Midbrain (tissue), 1 donor: ENCODE results near the gene MEF2C.
A peak's percentile ranks its signal among the peaks of the same experiment; 100 is the strongest.

Source experiments
- DNase-seq: peaks from one replicate; lab custom pipeline; 2025; lab: John Stamatoyannopoulos, UW

Gene MEF2C

DNA sequence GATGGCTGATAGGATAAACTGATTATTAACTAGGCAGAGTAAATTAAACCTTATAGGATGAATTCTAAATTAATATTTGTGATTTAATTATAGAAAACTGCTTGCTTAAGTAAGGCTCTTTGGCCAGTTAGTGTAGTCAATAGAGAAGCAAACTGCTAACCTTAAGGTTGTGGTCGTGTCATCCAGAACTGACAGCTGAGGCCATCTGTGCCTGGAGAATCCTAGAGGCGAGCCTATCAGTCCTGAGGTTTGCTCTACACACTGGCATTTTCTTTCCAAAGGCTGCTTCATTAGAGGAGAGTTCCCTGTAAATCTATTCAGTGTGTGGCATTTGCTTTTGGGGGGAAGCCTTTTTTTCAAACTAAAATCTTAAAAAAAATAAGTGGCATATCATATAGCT is 169.2 kb downstream of the MEF2C start:
- no peak for DNase-seq

DNA sequence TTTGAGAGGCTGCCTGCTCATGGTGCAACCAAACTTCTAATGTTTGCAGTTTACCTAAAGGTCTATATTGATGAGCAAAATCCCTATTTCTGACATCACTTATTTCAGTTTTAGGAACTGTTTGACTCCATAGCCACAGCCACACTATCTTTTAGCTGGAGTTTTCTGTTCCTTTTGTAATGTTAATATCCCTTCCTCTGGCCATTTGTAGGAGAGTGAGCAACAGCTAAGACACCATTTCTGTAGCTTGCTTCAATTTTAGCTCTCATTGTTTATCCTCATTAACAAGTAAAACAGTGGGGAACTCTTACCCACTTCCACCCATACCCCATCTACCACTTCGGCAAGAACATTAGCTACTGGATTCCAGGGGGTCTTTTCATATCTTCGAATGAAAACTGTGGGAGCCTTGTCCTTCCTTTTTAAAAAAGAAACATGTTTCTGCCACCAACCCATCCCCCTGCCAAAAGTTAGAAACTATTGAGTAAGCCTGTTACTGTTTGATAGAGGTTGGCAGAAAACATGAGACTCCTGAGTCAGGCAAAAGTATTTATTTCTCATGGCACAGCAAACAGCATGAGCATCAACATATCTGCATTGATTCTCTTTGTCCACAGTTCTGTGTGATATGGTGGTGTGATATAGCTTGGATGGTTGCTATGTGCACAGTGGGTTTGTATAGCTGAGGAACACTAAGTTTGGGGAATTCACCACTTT is 174.1 kb downstream of the MEF2C start:
- DNase-seq, result no peak

DNA sequence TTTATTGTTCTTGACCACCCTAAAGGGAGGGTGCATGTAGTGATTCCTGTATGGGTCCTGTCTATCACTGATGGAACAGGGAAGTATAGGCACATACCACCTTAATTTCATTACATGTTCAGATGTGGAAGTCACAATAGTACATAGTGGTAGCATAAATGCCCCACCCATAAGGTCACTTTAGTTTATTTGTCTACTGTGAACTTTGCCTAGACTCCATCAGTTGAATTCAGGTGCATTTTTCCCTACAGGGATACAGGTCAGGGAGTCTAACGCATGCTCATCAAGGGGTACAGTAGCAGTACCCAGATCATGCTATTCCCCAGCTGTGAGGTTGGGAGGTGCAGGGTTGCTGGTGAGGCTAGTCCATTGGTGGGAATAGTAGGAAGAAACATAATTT is 175.0 kb downstream of the MEF2C start:
- no peak for DNase-seq

DNA sequence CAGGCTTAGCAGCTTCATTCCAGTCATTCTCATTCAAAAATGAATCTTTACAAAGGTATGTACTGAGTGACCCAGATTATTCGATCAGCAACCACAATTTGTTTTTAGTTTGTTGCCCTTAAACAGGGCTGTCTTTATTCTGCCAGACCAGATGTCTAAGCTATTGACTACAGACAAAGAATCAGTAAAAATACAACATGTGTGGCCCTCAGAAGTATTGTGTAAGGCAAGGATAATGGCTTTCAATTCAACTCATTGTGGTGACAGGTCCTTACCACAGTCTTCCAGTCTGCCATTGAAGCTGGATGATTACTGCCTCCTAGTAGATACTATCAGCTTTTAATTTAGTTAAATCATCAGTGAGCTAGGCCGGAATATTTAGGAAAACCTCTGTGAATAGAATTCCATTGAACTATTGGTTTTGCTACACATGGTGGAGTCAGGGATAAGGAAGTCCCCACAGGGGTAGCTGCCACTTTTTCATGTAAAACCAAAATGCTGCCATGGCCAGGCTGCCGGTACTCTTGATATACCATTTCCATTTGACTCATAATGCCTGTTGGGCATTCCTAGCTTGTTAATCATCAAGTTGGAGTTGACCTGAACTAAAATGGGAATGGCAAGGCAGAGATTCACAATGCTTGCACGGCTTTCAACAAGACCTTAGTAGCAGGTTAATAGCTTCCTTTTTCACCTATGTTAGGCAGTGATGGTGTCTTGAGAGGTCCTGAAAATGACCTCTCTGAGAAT is 175.6 kb downstream of the MEF2C start:
- DNase-seq, result no peak

DNA sequence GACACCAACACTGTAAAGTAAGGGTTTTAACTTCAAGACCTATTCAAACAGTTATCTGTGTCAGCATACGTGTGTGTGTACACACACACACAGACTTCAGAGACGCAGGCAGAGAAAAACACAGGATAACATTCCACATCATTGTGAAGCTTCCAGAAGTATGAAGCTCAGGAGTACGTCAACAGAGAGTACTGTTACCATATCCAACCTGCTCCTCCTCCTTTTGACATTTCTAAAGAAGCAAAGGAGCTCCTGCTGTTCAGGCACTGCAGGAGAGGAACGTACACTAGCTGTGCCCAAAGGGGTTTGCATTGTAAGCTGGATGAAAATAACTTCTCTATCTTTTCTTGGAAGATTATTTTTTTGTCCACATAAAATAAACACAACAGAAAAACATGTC is 180.7 kb downstream of the MEF2C start:
- DNase-seq, result no peak

DNA sequence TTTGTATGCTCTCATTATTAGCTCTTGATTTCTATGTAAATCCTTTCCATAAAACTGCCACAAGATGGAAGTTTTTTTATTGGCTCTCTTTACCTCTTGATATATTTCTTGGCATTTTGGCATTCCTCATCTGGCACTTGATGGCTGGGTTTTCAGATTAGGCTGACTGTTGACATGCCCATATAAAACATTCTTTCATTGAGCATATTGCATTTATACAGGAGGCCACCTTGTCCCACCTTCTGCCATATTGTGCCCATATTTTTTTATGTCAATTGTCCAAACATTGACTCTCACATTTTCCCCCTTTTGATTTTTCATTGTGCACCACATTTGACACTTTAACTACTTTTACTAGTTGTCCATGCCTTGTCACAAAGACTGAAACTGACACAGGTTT is 182.9 kb downstream of the MEF2C start:
- no peak for DNase-seq

DNA sequence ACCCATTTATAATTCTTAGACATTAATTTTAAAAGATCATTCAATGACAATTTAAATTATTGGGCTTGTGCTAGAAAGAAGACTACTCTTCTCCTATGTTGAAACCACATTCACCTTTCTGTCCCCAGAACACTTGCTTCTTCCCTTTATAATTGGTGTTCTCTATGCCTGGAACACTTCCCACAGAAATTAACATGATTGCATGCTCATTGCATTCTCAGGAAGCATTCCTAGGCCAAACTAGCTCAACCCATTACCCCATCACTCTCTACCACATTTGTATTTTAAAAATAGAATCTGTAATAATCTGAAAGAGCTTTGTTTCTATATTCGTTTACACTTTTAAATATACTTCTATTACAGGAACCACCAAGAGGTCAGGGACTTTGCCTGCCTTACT is 184.7 kb downstream of the MEF2C start:
- no peak for DNase-seq

DNA sequence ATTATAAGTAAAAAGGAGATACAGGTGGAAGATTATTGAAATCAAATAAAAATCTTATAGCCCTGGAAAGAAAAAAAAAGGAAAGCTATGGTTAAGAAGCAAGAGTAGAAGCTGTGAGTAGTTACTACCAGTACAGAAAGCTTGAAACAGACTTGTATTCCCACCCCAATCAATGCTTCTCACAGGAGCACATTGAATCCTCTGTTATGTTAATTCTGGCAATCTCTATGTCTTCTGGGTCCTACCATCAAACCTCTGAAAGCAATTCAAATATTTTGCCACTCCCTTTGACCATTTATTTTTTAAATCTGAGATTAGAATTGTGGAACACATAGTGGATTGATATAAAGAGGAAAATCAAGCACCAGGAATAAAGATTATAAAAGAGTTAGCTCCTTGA is 186.5 kb downstream of the MEF2C start:
- no peak for DNase-seq

DNA sequence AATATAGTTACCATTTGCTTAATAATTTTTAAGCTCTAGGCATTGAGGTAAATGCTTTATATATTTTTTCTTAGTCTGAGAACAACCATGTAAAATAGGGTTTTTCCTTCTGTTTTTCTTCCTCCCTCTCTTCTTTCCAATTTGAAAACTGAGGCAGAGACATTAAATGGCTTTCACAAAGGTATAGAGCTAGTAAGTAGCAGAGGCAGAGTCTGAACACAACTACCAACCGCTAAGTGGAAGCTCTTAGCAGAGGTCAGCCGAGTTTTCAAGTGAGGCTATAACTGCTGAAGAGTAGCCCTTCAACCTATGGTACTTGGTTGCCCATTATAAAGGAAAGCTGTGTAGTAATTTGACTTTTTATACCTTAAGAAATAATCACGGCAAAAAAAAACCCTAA is 187.1 kb downstream of the MEF2C start:
- DNase-seq, result no peak

DNA sequence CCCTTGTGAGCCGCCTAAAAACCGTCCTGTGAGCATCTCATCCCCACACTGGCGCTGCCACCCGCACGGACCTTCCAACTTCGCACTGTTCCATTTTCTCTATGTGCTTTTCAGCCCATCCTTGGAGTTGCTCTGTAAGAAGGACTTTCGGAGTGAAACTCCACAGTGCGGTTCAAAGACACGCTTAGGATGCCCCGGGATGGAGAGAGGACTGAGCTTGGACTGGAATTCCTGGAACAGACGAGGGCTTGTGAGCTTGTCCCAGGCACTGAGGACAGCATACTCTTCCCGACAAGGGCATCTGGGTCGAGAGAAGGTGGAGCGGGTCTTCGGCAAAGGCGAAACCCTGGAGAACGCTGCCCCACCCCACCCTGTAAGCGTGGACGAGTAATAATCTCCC is 187.8 kb downstream of the MEF2C start:
- DNase-seq, result no peak

DNA sequence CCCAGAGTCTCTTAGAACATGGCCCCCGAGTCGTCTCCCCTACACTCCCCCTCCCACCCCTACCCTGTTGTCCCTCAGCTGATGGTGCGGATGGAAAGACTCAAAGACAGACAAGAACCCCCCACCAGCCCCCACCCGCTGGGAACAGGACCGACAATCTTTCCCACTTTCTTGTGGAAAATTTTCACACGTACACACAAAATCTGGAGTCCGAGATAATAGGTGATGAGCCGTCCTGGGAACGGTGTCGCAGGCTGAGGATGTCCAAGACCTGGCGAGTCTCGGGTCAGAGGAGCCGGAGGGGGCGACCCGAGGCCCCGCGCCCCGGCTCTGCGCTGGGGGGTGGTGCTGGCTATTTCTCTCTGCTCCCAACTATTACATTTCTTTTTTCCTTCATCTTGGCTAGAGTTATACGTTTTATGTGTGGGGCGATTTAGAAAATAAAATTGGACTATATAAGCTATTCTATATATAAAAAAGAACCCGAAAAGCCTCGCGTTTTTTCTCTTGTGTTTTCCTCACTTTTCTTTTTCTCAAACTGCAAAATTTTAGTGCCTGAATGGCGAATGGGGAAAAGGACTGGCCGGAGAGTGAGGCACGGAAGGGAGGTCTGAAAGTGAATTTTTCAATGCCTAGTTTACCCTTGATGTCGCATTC is 188.8 kb downstream of the MEF2C start:
- DNase-seq, result peak; percentile 7

DNA sequence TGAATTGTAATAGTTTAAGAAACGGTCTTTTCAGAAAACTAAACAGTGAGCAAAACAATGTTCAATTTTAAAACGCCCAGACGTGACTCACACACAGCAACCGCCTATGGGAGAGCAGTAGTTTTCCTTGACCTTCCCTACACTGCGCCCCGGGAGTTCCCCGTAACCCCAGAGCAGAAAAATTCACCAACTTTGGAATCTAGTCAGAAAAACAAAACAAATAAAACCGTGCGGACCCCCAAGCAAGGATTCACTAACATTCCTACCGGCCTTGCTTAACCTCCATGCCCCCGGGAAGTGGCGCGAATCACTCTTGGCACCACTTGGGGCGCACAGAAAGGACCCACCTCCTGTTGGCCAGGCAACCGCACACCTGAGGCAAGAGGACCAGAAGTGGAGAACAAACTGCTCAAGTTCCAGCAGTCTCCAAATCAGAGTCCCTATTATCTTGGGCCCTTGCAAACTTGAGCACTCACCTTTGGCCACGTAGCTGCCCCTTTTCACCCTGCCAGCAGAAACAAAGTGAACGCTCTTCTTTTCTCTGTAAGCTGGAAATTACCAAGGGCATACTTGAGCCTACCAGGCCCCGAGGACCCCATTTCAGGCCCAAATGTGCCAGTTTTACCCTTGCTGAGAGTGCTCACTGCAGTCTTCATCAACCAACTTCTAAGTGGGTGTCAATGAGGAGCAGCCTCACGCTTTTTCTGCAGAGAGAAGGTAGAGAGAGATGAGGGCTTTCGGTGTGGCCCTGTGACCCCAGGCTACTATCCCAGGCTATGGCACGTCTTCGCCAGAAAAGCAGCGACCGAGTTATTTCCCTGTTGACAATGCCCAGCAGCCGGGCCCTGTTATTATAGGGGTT is 189.7 kb downstream of the MEF2C start:
- no peak for DNase-seq

DNA sequence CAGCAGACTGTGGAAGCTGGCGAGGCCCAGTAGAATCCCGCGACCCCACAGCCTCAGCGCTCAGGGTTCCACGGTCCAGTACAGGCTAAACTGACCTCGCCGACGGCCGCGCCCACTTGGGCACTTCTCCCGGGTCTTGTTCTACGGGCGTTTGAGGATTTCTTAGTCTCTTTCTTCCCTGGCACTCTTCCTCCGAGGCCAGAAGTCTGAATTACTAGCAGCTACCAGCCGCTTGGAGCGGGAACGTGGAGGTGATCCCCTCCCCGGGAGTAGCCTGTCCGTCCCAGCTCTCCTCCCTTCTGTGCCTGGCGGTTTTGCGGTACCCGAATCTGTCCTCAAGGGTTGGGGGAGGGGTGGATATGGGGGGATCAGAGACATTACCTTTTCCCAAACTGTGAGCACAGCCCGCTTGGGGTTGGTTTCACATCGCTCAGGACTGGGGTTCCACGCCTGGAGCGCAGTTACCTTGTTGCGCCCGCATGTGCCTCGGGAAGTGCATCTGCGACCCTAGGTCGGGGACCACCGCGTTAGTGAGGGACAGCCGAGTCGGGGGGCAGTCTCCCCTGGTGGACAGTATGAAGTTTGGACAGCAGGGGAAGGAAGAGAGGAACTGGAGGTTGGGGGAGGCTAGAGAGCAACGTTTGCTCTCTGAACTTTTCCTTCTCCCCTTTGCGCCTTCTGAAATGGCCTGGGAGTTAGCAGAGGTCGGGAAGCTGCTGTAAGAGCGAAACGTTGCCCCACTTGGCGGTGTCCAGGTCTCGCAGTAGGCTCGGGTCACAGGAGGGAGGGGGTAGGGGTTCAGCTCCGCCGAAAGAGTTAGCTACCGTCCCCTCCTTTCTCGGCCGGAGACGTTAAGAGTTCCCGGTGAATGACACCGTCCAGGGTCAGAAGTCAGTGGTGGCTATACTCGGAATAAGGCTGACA is 190.8 kb downstream of the MEF2C start:
- no peak for DNase-seq

DNA sequence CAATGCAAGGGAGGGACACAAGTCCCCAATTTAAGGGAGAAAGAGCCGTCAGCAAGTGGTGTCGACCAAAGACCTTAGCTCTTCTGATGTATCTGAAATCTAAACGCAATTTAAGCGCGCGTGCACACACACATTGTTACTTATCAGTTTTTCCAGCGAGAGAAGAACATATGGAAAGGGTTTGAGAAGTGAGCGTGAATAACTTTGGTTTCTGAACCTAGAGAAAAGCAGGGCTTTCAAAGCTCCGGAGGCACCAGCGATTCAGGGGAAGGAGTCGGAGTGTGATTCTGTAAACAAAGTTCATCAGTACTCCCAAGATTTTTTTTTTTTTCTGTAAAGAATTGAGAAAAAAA is 191.8 kb downstream of the MEF2C start:
- DNase-seq, result no peak

DNA sequence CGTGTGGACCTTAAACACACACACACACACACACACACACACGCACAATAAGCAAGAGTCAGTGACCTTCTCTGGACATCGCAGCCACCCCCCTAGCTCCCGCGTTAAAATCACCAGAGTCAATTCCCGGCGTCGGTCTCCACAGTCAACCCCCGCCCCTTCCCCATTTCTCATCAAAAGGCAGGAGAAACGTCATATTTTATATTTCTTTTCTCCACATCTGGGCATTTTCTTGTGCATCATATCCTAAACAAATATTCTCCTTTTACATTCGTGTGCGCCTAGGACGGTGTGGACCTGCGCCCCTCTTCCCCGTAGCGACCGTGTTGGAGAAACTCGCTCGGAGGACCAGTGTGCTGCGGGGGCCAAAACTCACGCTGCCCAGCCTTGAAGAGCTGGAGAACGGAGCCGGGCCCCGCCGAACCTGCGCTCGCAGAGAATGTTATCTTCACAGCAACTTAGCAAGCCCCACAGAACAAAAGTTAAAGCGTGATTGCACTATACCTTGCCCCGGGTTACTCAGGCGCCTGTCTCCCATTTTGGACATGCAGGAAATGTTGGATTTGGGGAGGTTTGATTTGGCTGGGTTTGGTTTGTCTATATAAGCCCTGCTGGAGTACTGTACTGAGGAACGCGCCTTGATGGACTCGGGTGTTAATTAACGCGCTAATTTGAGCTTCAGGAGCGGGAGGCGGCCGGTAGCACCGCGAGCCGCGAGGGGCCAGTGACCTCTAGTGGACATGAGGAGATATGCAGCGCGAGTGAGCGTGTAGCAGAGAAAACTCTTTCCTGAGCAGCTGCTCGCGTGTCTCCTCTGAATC is 192.4 kb downstream of the MEF2C start:
- DNase-seq, result peak; percentile 90

DNA sequence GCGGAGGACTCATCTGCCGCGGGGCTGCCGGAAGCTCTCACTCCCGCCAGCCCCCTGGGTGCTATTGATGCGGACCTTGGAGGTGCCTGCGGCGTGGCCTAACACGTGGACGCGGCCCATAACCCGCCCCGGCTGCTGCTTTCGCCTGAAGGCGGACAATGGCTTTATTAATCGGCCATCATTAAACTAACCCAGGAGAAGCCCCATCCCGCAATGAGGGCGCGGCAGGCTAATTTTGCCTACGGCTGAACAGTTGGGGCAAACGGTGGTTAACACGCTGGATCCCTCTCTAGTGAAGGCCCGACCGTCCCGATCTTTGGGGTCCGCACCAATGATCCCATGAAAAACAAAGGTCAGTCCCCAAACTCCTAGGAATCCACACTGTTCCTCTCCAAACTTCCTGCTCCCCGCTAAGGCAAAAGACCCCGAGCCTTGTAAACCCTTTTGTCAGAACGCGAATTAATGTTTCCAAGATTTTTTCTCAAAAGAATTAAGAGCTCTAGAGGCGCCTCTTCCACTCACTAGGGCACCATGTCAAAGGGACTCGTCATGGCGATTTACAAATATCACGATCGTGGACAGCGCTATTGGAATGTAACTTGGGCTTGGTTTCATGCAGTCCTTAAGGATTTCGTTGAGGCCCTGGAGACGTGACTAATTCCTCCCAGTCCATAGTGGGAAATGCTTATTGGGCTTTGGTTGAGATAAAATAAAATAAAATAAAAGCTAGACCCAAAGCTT is 193.1 kb downstream of the MEF2C start:
- no peak for DNase-seq

DNA sequence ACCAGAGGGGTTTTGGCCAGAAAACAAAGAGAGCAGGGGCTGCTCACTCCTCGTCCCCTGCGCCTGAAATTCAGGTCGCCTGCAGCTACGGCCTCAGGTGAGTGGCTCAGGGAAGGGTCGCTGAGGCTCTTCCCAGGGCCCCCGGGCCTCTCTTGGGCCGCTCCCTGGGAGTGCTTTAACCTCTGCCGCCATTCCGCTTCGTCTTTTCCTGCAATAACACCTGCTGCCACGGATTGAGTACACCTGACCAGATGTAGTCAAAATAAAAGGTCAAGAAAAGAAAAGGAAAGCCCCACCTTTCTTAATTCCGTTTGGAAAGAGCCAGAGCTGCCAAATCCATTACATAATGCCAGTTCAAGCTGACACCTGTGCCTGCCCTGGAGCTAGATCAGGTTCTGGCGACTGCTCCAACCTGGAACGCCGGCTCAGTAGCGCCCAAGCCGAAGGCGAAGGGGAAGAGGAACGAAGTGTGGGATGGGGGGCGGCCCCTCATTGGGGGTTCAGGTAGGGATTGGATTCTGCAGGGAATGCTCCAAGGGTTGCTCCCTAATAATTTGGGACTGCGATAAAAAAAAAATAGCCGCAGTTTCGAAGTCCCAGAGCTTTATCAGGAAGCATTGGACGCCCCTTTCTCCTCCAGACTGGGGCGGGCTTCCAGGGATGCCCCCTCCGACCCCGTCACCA is 193.9 kb downstream of the MEF2C start:
- no peak for DNase-seq

DNA sequence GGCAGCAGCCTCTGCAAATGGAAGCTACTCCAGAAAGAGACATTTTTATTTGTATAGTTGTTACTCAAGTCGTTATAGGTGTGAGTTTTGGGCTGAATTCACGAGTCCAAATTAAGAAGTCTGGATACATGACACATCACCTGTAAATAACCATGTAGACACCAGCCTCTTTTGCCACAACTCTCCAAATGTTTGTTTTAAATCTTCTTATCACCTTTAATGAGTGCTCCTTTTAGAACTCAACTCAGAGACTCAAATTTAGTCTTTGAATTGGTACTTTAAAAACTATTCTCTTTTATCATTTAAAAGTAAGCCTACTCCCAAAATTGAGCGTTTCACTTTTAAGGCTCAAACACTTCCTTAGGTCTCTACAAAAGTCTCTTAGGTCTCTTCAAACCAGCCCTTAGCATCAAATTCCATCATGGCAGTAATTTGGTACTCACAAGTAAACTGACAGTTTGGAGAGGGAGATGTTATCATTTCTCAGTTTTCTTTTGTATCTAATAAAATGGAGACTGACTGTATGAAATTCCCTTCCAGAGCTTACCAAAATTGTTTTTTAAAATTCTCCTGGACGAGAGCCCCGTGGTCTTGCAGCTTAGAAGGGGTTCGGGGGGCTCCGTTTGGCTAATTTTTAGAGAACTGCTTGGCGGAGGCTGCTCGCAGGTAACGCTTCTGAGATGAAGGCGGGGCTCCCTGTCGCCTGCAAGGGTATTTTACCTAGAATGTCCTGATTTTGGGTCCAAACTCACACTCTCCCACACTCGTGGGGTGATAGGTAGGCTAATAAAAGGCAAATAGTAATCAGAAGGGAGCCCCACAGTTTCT is 194.6 kb downstream of the MEF2C start:
- DNase-seq, result no peak
